ENCODE results near the gene TPD52L1.

The TPD52L1 gene

DNA sequence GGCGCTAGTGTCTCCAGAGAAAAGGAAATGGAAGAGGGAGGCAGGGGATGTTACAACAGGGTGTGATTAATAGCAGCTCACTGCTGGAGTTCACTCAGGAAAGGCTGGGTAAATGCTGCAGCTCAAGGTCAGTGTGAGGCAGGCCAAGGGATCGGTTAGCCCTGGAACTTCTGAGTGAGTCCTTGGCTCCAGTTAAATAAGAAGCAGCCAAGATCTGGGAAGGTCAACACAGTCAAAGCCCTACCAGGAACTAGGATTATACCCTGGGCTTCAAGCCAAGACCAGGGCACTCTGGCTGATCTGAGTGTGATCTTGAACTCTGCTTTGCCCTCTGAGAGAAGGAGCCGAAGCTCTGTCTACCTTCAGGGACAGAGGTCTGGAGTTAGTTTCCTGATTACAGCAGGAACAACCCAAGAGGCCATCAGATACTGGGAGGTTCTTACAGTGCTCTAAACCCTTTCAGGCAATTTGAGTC is 44.3 kb downstream of the TPD52L1 start:
- peak overlapping the region; percentile 89 for H3K27ac Mint-ChIP-seq
- no peak overlapping the region for H3K4me3 Mint-ChIP-seq
- DNase-seq: peak; percentile 28
- H3K27me3 Mint-ChIP-seq (ENCODE audit: low read depth, poor library complexity): peaks cover 2% of the 10 kb centered on the region
- TF ChIP-seq, protein P1, sequence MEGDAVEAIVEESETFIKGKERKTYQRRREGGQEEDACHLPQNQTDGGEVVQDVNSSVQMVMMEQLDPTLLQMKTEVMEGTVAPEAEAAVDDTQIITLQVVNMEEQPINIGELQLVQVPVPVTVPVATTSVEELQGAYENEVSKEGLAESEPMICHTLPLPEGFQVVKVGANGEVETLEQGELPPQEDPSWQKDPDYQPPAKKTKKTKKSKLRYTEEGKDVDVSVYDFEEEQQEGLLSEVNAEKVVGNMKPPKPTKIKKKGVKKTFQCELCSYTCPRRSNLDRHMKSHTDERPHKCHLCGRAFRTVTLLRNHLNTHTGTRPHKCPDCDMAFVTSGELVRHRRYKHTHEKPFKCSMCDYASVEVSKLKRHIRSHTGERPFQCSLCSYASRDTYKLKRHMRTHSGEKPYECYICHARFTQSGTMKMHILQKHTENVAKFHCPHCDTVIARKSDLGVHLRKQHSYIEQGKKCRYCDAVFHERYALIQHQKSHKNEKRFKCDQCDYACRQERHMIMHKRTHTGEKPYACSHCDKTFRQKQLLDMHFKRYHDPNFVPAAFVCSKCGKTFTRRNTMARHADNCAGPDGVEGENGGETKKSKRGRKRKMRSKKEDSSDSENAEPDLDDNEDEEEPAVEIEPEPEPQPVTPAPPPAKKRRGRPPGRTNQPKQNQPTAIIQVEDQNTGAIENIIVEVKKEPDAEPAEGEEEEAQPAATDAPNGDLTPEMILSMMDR (IDR thresholded peaks at IDR 0.05): no peak
- H3K36me3 Mint-ChIP-seq (ENCODE audit: low read depth): no peaks in the 10 kb centered on the region
- peaks cover 37% of the 10 kb centered on the region for H3K4me1 Mint-ChIP-seq
- no peaks in the 10 kb centered on the region for H3K9me3 Mint-ChIP-seq

- TF ChIP-seq, protein P1 (IDR thresholded peaks at IDR 0.05): no peak
- no peaks in the 10 kb centered on the region for H3K9me3 Mint-ChIP-seq
- peaks cover 37% of the 10 kb centered on the region for H3K4me1 Mint-ChIP-seq
- H3K27ac Mint-ChIP-seq: no peak overlapping the region
- DNase-seq: no peak
- no peaks in the 10 kb centered on the region for H3K36me3 Mint-ChIP-seq (ENCODE audit: low read depth)
- H3K27me3 Mint-ChIP-seq (ENCODE audit: low read depth, poor library complexity): no peaks in the 10 kb centered on the region
- H3K4me3 Mint-ChIP-seq: no peak overlapping the region
Observed at GRCh38 chr6:125198398-125198937, 44.9 kb downstream of the TPD52L1 start.

DNA sequence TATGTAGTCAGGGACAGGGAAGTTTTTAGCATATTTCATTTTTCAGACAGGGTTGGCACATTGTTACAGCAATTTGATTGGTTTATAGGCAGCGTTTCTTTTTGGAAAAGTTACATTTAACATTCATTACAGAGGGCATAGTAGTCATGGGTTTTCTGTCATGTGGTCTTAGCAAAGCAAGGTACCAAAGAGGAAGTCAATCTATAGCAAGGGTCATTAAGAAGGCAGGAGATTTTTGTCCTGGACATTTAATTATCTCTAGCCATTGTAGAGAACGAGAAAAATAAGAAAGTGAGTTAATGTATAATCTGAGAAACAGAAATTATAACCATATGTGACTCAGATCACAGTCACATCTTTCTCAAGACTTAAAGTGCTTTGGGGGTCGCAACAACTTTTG is 47.4 kb downstream of the TPD52L1 start:
- Mint-ChIP-seq H3K9me3 (no peaks in the 10 kb centered on the region), H3K36me3 (ENCODE audit: low read depth) (no peaks in the 10 kb centered on the region), H3K4me3 (no peak overlapping the region), H3K4me1 (peaks cover 27% of the 10 kb centered on the region), H3K27me3 (ENCODE audit: low read depth, poor library complexity) (no peaks in the 10 kb centered on the region), H3K27ac (no peak overlapping the region)
- TF ChIP-seq, protein P1 (IDR thresholded peaks at IDR 0.05): no peak
- DNase-seq: no peak

GRCh38 chr6:125201961-125202729 is 48.6 kb downstream of the TPD52L1 start:
- Mint-ChIP-seq H3K36me3 (ENCODE audit: low read depth) (no peaks in the 10 kb centered on the region), H3K27ac (no peak overlapping the region), H3K4me3 (no peak overlapping the region), H3K9me3 (no peaks in the 10 kb centered on the region), H3K4me1 (peaks cover 19% of the 10 kb centered on the region), H3K27me3 (ENCODE audit: low read depth, poor library complexity) (no peaks in the 10 kb centered on the region)
- no peak for DNase-seq
- TF ChIP-seq, protein P1 (IDR thresholded peaks at IDR 0.05): no peak

- DNase-seq: no peak
- Mint-ChIP-seq H3K27me3 (ENCODE audit: low read depth, poor library complexity) (no peaks in the 10 kb centered on the region), H3K9me3 (no peaks in the 10 kb centered on the region), H3K4me1 (peaks cover 7% of the 10 kb centered on the region), H3K4me3 (no peak overlapping the region), H3K36me3 (ENCODE audit: low read depth) (no peaks in the 10 kb centered on the region), H3K27ac (no peak overlapping the region)
- TF ChIP-seq, protein P1 (IDR thresholded peaks at IDR 0.05): no peak
Observed at GRCh38 chr6:125203395-125203794, 49.8 kb downstream of the TPD52L1 start.

DNA sequence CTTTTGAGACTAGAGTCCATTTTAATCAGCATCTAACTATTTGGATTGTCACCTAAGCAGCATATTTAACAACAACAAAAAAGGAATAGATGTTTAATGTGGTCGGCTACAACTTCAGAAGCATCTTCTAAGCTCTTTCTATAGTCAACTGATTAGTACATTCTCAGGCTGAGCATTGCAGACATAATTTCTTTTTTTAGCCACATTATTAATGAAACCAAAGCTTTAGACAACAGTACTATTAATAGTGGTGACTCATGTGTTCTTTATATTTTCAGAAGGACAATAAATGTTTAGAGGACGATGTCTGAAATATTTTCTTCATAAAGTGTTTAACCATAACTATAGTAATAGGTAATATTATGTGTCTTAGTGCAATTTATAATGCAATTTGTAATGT is 52.4 kb downstream of the TPD52L1 start:
- H3K9me3 Mint-ChIP-seq: no peaks in the 10 kb centered on the region
- H3K36me3 Mint-ChIP-seq (ENCODE audit: low read depth): no peaks in the 10 kb centered on the region
- DNase-seq: no peak
- no peaks in the 10 kb centered on the region for H3K27me3 Mint-ChIP-seq (ENCODE audit: low read depth, poor library complexity)
- no peak overlapping the region for H3K27ac Mint-ChIP-seq
- H3K4me3 Mint-ChIP-seq: no peak overlapping the region
- TF ChIP-seq, protein P1 (IDR thresholded peaks at IDR 0.05): no peak
- H3K4me1 Mint-ChIP-seq: peaks cover 4% of the 10 kb centered on the region

Measured in nephron progenitor cell (in vitro differentiated cells).